GM21528 (cell line): Measurements from ENCODE around the gene ZNF808.
"Not testable (repeated sequence)": the region's sequence is repeated elsewhere in the genome, so short reads cannot be mapped to it uniquely, and the experiment has no call there.

Experiments
- ATAC-seq: cut with Tn5 transposase; IDR thresholded peaks from one replicate; pipeline ENCODE4 v1.9.1; 2021; ENCODE audit warnings: mild to moderate bottlenecking, moderate library complexity; ENCODE audit not compliant: unreplicated experiment, low FRiP score

ZNF808 gene

DNA sequence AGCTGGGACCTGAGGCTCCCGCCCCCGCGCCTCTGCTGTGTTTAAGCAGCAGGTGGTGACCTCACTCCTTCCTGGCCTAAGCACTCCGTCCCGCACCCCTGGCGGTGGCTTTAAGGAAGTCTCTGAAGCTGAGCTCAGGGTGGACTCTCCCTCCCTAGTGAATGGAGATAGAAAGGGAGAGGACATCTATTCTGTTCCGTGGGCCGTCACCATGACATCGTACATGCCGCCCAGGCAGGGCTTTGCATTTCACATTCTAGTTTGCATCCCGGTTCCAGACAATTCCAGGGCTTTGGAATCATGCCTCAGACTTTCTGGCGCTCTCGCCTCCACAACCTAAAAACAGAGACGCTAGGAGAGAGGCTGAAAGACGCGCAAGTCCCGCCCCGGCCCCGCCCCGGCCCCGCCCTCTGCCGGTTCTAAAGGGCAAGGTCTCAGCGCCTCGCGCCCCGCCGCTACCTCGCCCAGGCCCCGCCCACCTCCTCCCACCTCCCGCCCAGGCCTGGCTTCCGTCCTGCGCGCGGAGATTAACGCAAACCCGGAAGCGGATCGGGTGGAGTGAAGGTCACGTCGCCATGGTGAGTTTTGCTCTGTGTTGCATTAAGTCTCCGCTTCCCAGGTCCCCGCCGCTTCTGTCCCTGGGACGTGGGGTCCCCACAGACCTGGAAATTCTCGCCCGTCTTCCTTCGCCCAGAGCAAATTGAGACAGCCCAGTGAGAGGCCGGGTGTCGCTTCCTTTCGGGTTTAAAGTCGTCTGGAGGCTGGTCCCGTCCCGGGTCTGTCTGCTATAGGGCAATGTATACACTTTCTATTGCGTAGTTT, at the start of gene ZNF808:
TSS of gene ZNF808 (plus strand) at position 535 of the 822 bp plus-strand sequence. CDS start 15,617 bp downstream, outside the sequence.
- peak; percentile 84 for ATAC-seq

DNA sequence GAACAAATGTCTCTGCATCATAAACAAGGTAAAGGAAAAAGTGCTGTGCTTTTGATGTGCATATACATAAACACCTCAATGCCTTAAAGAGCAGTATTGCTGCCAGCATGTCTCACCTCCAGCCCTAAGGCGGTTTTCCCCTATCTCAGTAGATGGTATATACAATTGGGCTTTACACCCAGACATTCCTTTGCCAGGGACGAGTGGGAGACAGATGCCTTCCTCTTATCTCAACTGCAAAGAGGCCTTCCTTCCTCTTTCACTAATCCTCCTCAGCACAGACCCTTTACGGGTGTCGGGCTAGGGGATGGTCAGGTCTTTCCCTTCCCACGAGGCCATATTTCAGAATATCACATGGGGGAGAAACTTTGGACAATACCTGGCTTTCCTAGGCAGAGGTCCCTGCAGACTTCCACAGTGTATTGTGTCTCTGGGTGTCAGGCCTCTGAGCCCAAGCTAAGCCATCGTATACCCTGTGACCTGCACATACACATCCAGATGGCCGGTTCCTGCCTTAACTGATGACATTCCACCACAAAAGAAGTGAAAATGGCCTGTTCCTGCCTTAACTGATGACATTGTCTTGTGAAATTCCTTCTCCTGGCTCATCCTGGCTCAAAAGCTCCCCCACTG, 43.2 kb upstream of the ZNF808 start:
- not testable (repeated sequence) for ATAC-seq

- ATAC-seq, result not testable (repeated sequence)
These were observed 42.4 kb upstream of the ZNF808 start for GRCh38 chr19:52485064-52485463.

GRCh38 chr19:52485561-52486240, 41.8 kb upstream of the ZNF808 start:
- not testable (repeated sequence) for ATAC-seq

- no peak for ATAC-seq
These were observed 35.1 kb upstream of the ZNF808 start for GRCh38 chr19:52492201-52492993.

DNA sequence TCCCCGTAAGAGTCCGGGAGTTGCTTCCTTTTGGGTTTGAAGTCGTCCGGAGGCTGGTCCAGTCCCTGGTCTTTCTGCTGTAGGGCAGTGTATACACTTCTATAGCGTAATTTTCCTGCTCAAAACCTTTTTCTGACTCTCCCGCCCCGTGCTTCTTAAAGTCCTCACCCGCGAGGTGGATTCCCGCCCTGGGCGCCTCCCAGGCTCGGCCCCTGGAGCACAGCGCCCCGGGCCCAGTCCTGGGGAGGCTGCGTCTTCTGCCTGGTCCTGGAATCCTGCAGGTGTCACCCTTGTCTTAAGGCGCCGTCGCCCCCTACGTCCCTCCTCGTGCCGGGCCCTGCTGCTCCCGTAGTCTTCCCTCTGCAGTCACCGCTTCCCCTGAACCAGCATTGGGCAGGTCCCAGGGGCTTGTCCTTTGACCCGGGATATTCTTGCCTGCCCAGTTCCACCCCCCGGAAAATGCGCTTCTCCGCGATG, 34.4 kb upstream of the ZNF808 start:
- ATAC-seq, result no peak

DNA sequence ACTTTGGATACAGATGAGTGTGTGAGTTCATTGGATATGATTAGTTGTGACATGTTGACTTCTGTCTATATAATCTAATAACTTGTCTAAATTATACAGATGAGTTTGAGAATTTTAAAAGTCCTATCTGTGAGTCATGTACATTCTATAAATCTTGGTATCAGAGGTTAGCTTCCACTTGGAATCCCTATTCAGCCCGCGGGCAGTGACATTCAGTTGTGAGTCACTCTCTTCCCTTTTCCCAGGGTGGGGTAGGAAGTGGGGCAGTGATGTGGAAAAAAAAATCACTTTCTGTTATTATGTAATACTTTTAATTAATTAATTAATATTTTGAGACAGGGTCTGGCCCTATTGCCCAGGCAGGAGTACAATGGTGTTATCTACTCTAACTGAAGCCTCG, 33.0 kb upstream of the ZNF808 start:
- ATAC-seq, result no peak

DNA sequence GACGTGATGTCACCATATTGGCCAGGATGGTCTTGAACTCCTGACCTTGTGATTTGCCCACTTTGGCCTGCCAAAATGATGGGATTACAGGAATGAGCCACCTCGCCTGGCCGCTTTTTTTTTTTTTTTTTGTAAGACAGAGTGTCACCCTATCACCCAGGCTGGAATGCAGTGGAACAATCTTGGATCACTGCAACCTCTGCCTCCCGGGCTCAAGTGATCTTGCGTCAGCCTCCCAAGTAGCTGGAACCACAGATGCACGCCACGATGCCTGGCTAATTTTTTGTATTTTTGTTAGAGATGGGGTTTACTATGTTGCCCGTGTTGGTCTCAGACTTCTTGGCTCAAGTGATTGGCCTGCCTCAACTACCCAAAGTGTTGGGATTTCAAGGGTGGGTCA, 28.9 kb upstream of the ZNF808 start:
- ATAC-seq, result no peak

DNA sequence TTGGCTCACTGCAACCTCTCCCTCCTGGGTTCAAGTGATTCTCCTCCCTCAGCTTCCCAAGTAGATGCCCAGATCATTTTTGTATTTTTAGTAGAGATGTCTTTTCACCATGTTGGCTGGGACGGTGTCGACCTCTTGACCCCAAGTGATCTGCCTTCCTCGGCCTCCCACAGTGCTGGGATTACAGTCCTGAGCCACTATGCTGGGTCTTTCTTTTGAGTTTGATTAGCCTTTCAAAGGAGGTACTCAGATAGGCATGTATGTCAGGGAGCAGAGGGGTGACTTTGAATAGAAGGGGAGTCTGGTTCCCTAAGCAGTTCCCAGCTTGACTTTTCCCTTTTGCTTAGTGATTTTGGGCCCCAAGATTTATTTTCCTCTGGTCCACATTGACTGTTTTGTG, 27.0 kb upstream of the ZNF808 start:
- ATAC-seq, result not testable (repeated sequence)

DNA sequence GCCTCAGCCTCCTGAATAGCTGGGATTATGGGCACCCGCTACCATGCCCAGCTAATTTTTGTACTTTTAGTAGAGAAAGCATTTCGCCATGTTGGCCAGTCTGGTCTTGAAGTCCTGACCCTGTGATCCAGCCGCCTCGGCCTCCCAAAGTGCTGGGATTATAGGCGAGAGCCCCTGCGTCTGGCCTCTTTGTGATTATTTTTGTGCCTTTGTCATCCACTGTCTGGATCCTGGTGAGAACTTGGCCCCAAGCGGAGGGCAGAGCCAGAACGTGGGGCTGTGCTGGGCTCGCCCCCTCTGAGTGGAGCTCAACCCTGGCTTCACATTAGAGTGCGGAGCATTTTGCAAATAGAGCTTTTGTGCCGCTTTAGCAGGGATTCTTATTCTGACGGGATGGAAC, 26.5 kb upstream of the ZNF808 start:
- not testable (repeated sequence) for ATAC-seq

GRCh38 chr19:52507266-52507665, 20.2 kb upstream of the ZNF808 start:
- ATAC-seq, result no peak

GRCh38 chr19:52516191-52516590, 11.3 kb upstream of the ZNF808 start:
- no peak for ATAC-seq

DNA sequence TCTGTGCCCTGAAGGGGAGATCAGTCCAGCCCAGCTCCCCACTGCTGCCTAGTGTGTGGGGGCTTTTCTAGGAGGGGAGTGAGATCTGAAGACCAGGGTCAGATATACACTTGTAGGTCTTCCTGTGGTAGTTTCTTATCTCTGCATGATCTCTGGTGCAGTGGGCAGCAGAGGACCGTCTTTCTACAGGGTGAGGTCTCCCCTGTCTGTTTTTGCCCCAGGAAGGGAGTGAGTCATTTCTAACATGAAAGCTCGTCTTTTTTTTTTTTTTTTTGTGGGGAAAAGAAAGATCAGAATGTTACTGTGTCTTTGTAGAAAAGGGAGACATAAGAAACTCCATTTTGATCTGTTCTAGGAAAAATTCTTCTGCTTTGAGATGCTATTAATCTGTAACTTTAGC, 8.8 kb upstream of the ZNF808 start:
- ATAC-seq, result no peak

GRCh38 chr19:52519175-52519574, 8.3 kb upstream of the ZNF808 start:
- ATAC-seq, result not testable (repeated sequence)

DNA sequence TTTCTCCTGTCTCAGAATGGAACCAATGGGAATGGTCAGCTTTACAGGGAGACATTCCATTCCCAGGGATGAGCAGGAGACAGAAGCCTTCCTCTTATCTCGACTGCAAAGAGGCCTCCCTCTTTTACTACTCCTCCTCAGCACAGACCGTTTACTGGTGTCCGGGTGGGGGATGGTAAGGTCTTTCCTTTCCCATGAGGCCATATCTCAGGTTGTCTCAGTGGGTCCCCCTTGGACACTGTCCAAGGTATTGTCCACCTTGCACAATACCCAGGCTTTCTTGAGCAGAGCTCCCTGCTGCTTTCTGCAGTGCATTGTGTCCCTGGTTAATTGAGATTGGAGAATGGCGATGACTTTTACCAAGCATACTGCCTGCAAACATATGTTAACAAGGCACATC, 7.5 kb upstream of the ZNF808 start:
- ATAC-seq, result no peak

DNA sequence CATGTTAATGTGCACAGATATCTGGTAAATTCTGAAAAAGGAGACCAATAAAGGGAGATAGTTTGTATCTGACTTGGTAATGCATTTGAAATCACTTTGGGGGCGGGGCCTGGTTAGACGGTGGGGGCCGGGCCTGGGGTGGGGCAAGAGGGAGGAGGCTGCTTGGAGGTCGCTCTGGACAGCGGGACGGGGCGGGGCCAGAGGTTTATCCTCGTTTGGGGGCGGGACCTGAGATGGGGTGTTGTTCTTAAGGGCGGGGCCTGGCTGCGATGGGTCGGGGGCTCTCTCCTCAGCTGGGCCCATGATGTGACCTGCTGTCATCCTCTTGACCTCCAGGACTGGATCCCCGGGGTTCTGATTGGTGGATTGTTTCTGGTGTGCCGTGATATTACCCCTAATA, 4.9 kb upstream of the ZNF808 start:
- no peak for ATAC-seq

GRCh38 chr19:52524086-52524485, 3.4 kb upstream of the ZNF808 start:
- no peak for ATAC-seq

- ATAC-seq, result peak; percentile 29
These were observed 486 bp downstream of the ZNF808 start for GRCh38 chr19:52527956-52528351.

DNA sequence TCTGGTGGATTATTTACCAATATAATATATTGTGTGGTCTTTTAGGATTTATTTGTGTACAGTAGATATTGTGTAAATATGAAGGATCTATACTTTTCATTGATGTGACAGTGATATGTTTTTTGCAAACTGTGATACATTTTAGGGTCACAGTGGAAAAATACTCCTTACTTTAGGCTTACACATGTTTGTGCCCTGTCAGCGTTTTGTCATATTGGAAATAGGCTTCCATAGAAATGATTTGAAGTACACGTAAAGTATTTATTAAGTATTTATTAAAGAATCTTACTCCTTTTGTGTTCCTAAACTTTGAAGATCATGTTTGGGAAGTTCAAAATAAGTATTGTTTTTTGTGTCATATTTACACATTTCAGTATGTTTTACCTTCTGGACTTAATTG, 5.0 kb downstream of the ZNF808 start:
- ATAC-seq, result no peak

DNA sequence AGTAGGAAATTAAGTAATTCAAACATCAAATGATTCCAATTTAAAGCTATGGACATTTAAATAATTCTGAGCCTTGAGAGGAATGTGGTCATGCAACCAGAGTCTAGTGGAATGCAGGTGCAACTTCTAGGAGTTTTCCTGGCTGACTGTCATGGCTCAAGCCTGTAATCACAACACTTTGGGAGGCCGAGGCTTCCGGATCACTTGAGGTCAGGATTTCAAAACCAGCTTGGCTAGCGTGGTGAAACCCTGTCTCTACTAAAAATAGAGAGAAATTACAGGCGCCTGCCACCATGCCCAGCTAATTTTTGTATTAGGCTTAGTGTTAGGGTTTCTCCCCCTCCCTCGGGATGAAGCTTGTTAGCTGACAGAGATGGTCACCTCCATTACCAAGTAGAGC, 6.4 kb downstream of the ZNF808 start:
- ATAC-seq, result no peak
